ENCODE measurements around the gene CLCN3.

- TF ChIP-seq JUN (CRISPR knock-in tag; IDR thresholded peaks at IDR 0.05) = no peak
- TF ChIP-seq SP1 (CRISPR knock-in tag; conservative IDR thresholded peaks at IDR 0.05) = no peak
- no peak for TF ChIP-seq GABPB1 (CRISPR knock-in tag; IDR thresholded peaks at IDR 0.05)
- TF ChIP-seq CTCF (IDR thresholded peaks at IDR 0.05) = no peak
- no peak for TF ChIP-seq ATF1 (CRISPR knock-in tag; IDR thresholded peaks at IDR 0.05)
- no peak for TF ChIP-seq MAX (CRISPR knock-in tag; IDR thresholded peaks at IDR 0.05)
- TF ChIP-seq IRF2 (CRISPR knock-in tag; IDR thresholded peaks at IDR 0.05; ENCODE audit: borderline replicate concordance, low read depth) = no peak
- no peak for TF ChIP-seq KAT7 (CRISPR knock-in tag; IDR thresholded peaks at IDR 0.05; ENCODE audit: borderline replicate concordance)
- TF ChIP-seq ATF3 (CRISPR knock-in tag; conservative IDR thresholded peaks at IDR 0.05) = no peak
- TF ChIP-seq ZBTB21 (CRISPR knock-in tag; IDR thresholded peaks at IDR 0.05; ENCODE audit: borderline replicate concordance) = no peak
- no peak for TF ChIP-seq NR3C1 (CRISPR knock-in tag; conservative IDR thresholded peaks at IDR 0.05; ENCODE audit: low read depth)
- no peak for TF ChIP-seq TEAD4 (CRISPR knock-in tag; IDR thresholded peaks at IDR 0.05)
These were observed 43.5 kb downstream of the CLCN3 start for GRCh38 chr4:169663831-169664230.
